IPS-NIHi11 (cell line): Measurements from ENCODE around the gene DDR1.

Experiments used
- DNase-seq: peaks from one replicate; pipeline ENCODE4 v3.0.0; 2012; ENCODE audit warnings: mixed read lengths, low spot score

DDR1 gene

DNA sequence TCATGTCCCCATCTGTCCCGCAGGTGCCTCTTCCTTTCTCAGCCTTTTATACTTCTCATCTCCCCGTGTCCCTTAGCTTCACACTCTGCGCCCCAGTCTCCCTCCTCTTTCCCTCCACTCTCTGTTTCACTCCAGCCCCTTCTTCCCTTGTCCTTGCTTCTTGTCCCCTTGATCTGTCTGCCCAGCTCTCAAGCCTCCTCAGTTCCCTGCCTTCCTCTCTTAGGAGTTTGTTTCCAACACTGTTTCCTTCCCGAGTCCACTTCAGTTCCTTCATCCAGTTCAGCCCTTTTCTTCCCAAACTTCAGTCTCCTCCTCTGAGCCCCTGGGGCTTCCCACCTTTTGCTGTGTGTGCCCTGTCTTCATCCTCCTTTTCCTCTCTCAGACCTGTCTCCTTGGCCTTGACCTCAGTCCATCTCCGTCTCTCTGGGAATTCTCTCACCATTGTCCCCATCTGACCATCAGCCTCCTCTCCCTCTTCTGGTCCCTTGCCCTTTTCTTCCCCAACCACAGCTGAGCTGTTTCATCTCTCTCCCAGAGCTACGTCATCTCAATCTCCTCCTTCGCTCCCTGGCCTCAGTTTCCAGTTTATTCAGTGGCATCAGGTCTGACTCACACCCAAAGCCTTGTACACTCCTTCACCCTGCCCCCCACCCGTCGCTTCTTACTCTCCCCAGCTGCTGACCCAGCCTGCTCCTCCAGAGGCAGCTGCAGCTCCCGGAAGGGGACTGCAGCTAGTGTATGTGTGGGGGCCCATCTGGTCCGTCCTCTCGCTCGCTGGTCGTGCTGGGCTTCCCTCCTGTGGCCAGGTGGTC, 2.7 kb upstream of the DDR1 start:
- DNase-seq = no peak

GRCh38 chr6:30882204-30882758, 2.0 kb upstream of the DDR1 start:
- no peak for DNase-seq

GRCh38 chr6:30882759-30883684, 1.3 kb upstream of the DDR1 start:
- peak; percentile 77 for DNase-seq

DNA sequence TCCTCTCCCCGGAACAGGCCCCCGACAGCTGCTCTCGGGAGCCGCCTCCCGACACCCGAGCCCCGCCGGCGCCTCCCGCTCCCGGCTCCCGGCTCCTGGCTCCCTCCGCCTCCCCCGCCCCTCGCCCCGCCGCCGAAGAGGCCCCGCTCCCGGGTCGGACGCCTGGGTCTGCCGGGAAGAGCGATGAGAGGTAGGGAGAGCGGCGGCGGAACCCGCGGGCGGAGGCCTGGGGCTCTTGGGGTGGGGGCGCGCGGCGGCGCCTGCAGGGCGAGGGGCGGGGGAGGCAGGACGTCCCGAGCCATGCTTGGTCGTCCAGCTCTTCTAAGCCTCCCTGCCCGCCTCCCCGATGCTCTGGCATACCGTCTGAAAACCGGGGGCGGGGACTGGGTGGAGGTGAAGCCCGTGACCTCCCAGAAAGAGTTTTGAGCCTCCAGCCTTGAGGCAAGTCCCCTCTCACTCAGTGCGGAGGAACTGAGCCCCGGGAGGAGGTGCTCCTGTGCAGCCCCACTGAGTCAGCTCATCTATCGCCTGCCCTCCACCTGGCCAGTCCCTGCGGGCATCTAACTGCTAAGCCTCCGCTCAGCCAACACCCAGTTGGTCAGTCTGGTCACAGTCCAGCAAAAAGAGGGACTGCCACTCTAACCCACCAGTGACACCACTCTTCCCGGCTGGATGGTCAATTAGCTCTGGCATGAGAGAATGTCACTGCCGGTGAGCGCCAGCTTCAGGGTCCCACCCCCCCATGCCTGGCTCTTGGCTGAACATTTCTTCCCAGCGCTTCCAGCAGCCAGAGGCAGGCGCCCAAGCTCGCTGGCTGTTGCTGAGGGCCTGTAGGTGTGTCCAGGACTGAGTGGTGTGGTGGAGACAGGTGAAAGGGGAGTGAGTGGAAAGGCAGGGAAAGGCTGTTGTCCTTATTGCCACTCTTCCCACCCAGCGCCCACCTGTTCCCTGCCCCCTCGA, 482 bp downstream of the DDR1 start:
- DNase-seq = peak; percentile 75

- no peak for DNase-seq
Measured at GRCh38 chr6:30885481-30885998, 1.2 kb downstream of the DDR1 start.

DNA sequence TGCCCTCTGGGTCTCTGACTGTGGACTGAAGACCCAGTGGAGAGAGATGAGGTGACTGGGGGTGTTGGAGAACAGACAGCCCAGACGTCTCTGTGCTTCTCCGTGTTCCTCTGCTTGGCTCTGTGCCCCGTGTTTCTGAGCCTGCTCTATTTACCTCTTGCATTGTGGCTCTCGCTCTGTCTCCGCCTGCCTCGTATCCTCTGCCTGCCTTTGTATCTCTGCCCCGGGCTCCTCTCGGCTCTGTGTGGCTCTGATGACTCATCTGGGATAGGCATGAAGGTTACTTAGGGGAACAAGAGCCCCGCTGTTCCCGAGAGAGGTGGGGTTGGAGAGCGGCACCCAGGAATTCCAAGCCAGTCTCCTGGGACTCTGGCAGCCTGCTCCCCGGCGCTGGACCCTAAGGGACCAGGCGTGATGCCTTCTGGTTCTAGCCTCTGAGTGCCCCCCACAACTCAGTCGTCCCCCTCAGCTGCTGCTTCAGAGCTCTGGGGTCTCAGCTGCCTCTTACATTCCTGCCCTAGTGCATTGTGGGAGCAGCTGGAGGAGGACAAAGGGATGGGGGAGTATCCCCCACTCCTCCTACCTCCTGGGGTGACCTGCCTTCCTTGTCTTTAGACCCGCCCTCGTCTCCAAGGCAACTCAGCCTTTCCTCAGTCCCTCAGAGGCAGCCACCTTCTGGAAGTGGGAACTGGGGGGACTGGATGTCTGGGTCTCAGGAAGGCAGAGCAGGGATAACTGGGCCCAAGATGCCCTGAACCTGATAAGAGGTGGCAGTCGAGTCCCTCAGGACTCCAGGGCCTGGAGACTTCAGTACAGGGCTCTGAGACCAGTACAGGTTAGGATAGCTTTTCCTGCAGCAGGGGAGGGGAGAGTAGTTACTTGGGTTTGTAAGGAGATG, 1.9 kb downstream of the DDR1 start:
- peak; percentile 92 for DNase-seq

GRCh38 chr6:30886897-30887255, 2.6 kb downstream of the DDR1 start:
- DNase-seq = no peak

GRCh38 chr6:30887901-30888815, 3.8 kb downstream of the DDR1 start:
- DNase-seq = no peak

DNA sequence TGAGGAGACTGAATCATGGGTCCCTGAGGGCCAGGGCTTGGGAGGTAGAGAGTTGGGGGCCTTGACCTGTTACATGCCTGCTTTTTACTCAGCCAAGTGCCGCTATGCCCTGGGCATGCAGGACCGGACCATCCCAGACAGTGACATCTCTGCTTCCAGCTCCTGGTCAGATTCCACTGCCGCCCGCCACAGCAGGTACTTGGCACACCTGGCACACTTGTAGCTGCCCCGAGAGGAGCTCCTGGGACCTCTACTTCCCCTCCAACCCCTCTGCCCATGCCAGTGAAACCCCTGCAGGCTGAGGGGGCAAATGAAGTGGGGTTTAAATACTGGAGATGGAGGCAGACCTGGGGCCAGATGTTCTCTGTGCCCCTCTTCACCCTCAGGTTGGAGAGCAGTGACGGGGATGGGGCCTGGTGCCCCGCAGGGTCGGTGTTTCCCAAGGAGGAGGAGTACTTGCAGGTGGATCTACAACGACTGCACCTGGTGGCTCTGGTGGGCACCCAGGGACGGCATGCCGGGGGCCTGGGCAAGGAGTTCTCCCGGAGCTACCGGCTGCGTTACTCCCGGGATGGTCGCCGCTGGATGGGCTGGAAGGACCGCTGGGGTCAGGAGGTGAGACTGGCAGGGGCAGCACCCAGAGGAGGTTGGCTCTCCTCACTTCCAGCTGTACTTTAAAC, 4.6 kb downstream of the DDR1 start:
- no peak for DNase-seq

DNA sequence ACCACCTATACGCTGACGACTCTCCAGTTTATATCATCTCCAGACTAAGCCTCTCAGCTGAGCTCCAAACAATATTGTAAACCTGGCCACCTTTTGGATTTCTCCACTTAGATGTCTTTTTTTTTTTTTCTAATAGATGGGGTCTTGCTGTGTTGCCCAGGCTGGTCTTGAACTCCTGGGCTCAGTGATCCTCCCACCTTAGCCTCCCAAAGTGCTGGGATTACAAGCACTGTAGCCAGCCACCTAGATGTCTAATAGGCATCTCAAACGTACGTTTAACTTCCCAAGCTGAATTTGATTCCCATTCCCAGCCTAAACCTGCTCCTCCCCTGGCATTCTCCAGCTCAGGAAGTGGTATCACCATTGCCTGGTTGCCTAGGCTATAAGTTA, 5.2 kb downstream of the DDR1 start:
- DNase-seq = no peak

- no peak for DNase-seq
Measured at GRCh38 chr6:30889921-30890645, 5.8 kb downstream of the DDR1 start.

GRCh38 chr6:30890646-30891449, 6.5 kb downstream of the DDR1 start:
- DNase-seq = no peak

GRCh38 chr6:30891450-30891723, 7.1 kb downstream of the DDR1 start:
- DNase-seq = no peak

- DNase-seq = no peak
Measured at GRCh38 chr6:30891816-30892538, 7.7 kb downstream of the DDR1 start.

DNA sequence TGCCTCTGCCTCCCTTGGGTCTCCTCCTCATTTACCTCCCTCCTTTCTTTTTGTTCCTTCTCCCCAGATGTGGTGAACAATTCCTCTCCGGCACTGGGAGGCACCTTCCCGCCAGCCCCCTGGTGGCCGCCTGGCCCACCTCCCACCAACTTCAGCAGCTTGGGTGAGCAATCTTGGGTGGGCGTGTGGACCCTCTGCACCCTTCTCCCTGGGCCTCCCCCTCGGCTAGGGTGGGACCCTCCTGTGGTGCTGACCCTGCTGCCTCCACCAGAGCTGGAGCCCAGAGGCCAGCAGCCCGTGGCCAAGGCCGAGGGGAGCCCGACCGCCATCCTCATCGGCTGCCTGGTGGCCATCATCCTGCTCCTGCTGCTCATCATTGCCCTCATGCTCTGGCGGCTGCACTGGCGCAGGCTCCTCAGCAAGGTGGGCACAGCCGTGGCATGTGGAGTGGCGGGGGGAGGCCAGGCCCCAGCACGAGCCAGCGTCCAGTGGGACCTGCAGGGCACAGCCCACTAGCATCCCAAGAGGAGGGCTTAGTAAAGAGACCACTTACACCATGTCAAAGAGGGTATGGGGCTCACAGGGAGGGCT, 8.8 kb downstream of the DDR1 start:
- peak; percentile 73 for DNase-seq

GRCh38 chr6:30893666-30894065, 9.3 kb downstream of the DDR1 start:
- no peak for DNase-seq
